NB4 (cell line): Measurements from ENCODE around the gene PGF.

Experiments used
- POLR2A ChIP-seq: IDR thresholded peaks from 2 replicates; pipeline ENCODE4 v1.6.1; 2011; ENCODE audit warnings: mild to moderate bottlenecking; ENCODE audit not compliant: insufficient read length; ENCODE audit errors: extremely low read depth
- TF ChIP-seq, protein P1 (sequence below): IDR thresholded peaks from one replicate; pipeline ENCODE4 v1.5.1; 2012; ENCODE audit warnings: low read depth, low read length

DNA sequence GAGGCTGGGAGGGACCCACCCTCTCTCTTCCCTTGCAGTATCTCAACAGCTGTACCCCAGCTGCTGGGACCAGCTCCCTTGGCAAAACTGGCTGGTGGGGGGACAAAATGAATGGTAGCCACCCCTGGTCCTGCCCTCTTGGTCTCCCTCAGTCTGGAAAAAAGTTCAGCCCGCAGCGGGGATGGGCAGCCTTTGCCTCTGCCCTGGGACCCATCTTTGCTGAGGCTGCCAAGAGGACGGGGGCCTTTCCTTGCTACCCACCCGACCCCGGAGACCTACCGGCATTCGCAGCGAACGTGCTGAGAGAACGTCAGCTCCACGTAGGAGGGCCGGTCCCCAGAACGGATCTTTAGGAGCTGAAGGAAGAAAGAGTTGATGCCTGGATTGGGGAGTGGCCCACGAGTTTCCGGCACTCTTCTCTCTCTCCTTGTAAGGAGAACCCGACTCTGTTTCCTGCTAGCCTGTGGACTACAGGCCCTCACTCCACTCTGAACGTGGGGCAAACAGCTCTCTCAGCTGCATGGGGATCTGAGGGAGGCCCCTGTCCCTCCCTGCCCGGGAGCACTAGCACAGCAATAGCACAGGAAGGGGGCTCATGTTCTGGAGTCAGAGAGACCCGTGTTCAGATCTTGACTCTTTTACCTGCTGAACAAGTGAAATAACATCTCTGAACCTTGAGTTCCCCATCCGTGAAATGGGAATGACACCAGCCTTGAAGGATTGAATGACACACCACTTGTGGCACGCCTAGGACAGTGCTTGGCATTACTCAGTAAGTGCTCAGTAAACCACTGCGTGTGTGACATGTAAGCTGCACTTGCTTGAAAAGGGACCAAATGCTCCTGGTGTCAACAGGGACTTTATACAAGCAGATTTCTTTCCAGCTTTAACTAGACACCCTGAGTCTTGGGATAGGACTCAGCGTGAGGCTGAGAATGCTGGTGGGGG is 6.9 kb downstream of the PGF start:
- no peak for TF ChIP-seq POLR2A
- TF ChIP-seq, protein P1, sequence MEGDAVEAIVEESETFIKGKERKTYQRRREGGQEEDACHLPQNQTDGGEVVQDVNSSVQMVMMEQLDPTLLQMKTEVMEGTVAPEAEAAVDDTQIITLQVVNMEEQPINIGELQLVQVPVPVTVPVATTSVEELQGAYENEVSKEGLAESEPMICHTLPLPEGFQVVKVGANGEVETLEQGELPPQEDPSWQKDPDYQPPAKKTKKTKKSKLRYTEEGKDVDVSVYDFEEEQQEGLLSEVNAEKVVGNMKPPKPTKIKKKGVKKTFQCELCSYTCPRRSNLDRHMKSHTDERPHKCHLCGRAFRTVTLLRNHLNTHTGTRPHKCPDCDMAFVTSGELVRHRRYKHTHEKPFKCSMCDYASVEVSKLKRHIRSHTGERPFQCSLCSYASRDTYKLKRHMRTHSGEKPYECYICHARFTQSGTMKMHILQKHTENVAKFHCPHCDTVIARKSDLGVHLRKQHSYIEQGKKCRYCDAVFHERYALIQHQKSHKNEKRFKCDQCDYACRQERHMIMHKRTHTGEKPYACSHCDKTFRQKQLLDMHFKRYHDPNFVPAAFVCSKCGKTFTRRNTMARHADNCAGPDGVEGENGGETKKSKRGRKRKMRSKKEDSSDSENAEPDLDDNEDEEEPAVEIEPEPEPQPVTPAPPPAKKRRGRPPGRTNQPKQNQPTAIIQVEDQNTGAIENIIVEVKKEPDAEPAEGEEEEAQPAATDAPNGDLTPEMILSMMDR = no peak
